Tibial nerve (tissue), 4 donors: ENCODE data around the gene USP7.

Experiments
- CTCF ChIP-seq, 5 experiments: fragments of 200-600 bp in 3 of 5; fragments of 450-650 bp in 2 of 5; sonication (generic) in 3 of 5; IDR thresholded peaks; one replicate each; pipeline ENCODE4 v1.5.1; 2016 to 2019; ENCODE audit warnings: antibody characterized with exemption in 5 of 5, mild to moderate bottlenecking in 3 of 5, moderate library complexity in 2 of 5
- EP300 ChIP-seq, 2 donors: sonication (generic); formaldehyde crosslinking; IDR thresholded peaks; one replicate each; pipeline ENCODE4 v1.6.1; 2017; ENCODE audit warnings: antibody characterized with exemption in 2 of 2, mild to moderate bottlenecking in 1 of 2
- POLR2A ChIP-seq, 2 donors: fragments of 450-650 bp; IDR thresholded peaks; one replicate each; pipeline ENCODE4 v1.6.1; 2017; ENCODE audit warnings: antibody characterized with exemption in 2 of 2, mild to moderate bottlenecking in 2 of 2, moderate library complexity in 2 of 2

DNA sequence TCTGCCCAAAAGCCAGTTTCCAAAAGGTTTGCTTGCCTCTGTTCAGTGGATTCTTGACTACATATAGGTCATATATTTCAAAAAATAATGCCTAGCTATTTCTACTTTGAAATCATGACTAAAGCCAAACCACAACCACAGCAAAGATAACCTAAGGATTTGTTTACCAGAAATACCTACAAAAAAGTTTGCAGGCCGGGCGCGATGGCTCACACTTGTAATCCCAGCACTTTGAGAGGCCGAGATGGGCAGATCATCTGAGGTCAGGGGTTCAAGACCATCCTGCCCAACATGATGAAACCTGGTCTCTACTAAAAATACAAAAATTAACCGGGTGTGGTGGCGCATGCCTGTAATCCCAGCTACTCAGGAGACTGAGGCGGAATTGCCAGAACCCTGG lies 110.1 kb downstream of the USP7 start:
- TF ChIP-seq POLR2A (IDR thresholded peaks at IDR 0.05) (no peak), CTCF (IDR thresholded peaks at IDR 0.05) (no peak), EP300 (IDR thresholded peaks at IDR 0.05) (no peak)
